Glutamatergic neuron (in vitro differentiated cells): ENCODE measurements around the gene DGKB. TPM values are rescaled to one million over a fixed set of nuclear protein-coding genes. Genes with fewer than 3 reads are reported as not detected.

Experiments used
- DNase-seq: peaks from one replicate; pipeline ENCODE4 v3.0.0; 2022
- H3K27ac Mint-ChIP-seq: one replicate; pipeline ENCODE4 v1.8.0; 2020; ENCODE audit warnings: mild to moderate bottlenecking, mixed read lengths, inconsistent platforms; ENCODE audit not compliant: unreplicated experiment
- H3K27me3 Mint-ChIP-seq: one replicate; pipeline ENCODE4 v1.8.0; 2020; ENCODE audit warnings: mild to moderate bottlenecking, moderate library complexity, mixed read lengths, inconsistent platforms; ENCODE audit not compliant: unreplicated experiment
- H3K36me3 Mint-ChIP-seq: one replicate; pipeline ENCODE4 v1.8.0; 2020; ENCODE audit warnings: mild to moderate bottlenecking, mixed read lengths, inconsistent platforms; ENCODE audit not compliant: unreplicated experiment
- H3K4me1 Mint-ChIP-seq: one replicate; pipeline ENCODE4 v1.8.0; 2020; ENCODE audit warnings: mild to moderate bottlenecking, low read depth, mixed read lengths, inconsistent platforms; ENCODE audit not compliant: unreplicated experiment
- H3K4me3 Mint-ChIP-seq: one replicate; pipeline ENCODE4 v1.8.0; 2020; ENCODE audit warnings: mild to moderate bottlenecking, mixed read lengths, inconsistent platforms; ENCODE audit not compliant: unreplicated experiment
- H3K9me3 Mint-ChIP-seq: one replicate; pipeline ENCODE4 v1.8.0; 2020; ENCODE audit warnings: mild to moderate bottlenecking, moderate library complexity, mixed read lengths, inconsistent platforms; ENCODE audit not compliant: unreplicated experiment
- CTCF ChIP-seq: fragments of 200-600 bp; sonication (generic); IDR thresholded peaks from one replicate; pipeline ENCODE4 v1.5.0; 2021; ENCODE audit not compliant: partially characterized antibody, unreplicated experiment
- total RNA-seq: library from RNA; stranded (reverse); fragmentation: NEBNext Ultra II Directional; extraction: Animal tissue kit (Norgen Biotek cat#: 25700); gene quantifications from one replicate; pipeline ENCODE4 v1.2.1, GENCODE V29; 2021; ENCODE audit not compliant: unreplicated experiment

The DGKB gene
- total RNA-seq, 1 donor from 2014 or later = 57.8 TPM

GRCh38 chr7:14841086-14841485 is 61.5 kb downstream of the DGKB start:
- no peak for DNase-seq
- Mint-ChIP-seq H3K9me3 (no peaks in the 10 kb centered on the region), H3K4me1 (peaks cover 14% of the 10 kb centered on the region), H3K27ac (no peak overlapping the region), H3K36me3 (no peaks in the 10 kb centered on the region), H3K4me3 (no peak overlapping the region), H3K27me3 (no peaks in the 10 kb centered on the region)
- no peak for TF ChIP-seq CTCF

- peaks cover 23% of the 10 kb centered on the region for H3K4me1 Mint-ChIP-seq
- H3K4me3 Mint-ChIP-seq = no peak overlapping the region
- no peak for DNase-seq
Observed at GRCh38 chr7:14839307-14839706, 63.2 kb downstream of the DGKB start.

GRCh38 chr7:14837216-14837615 is 65.3 kb downstream of the DGKB start:
- H3K4me1 Mint-ChIP-seq = peaks cover 21% of the 10 kb centered on the region
- no peak for TF ChIP-seq CTCF
- H3K4me3 Mint-ChIP-seq = no peak overlapping the region
- no peak overlapping the region for H3K27ac Mint-ChIP-seq
- H3K36me3 Mint-ChIP-seq = no peaks in the 10 kb centered on the region
- H3K9me3 Mint-ChIP-seq = no peaks in the 10 kb centered on the region
- no peak for DNase-seq
- H3K27me3 Mint-ChIP-seq = no peaks in the 10 kb centered on the region

More at GRCh38 chr7:14839307-14839706, 63.2 kb downstream of the DGKB start:
- H3K36me3 Mint-ChIP-seq = no peaks in the 10 kb centered on the region
- H3K9me3 Mint-ChIP-seq = no peaks in the 10 kb centered on the region
- no peak for TF ChIP-seq CTCF
- H3K27ac Mint-ChIP-seq = no peak overlapping the region
- H3K27me3 Mint-ChIP-seq = no peaks in the 10 kb centered on the region

- H3K27me3 Mint-ChIP-seq = no peaks in the 10 kb centered on the region
- peak overlapping the region; percentile 1 for H3K27ac Mint-ChIP-seq
- no peak for TF ChIP-seq CTCF
- H3K9me3 Mint-ChIP-seq = no peaks in the 10 kb centered on the region
- DNase-seq = peak; percentile 63
- H3K4me1 Mint-ChIP-seq = peaks cover 20% of the 10 kb centered on the region
- H3K4me3 Mint-ChIP-seq = no peak overlapping the region
- no peaks in the 10 kb centered on the region for H3K36me3 Mint-ChIP-seq
Observed at GRCh38 chr7:14836571-14837189, 65.9 kb downstream of the DGKB start.

- Mint-ChIP-seq H3K4me1 (peaks cover 20% of the 10 kb centered on the region), H3K27ac (no peak overlapping the region), H3K9me3 (no peaks in the 10 kb centered on the region), H3K27me3 (no peaks in the 10 kb centered on the region), H3K36me3 (no peaks in the 10 kb centered on the region), H3K4me3 (no peak overlapping the region)
- DNase-seq = no peak
- no peak for TF ChIP-seq CTCF
Observed at GRCh38 chr7:14836006-14836405, 66.5 kb downstream of the DGKB start.
